GM19240 (cell line): ENCODE results near the gene NSF.

ENCODE experiments used
- DNase-seq: peaks from one replicate; pipeline ENCODE4 v3.0.0; 2011; ENCODE audit warnings: low spot score; ENCODE audit not compliant: insufficient read length

The NSF gene

GRCh38 chr17:46717999-46718398 is 127.5 kb downstream of the NSF start:
- no peak for DNase-seq

- DNase-seq = no peak
These were observed 129.4 kb downstream of the NSF start for GRCh38 chr17:46719891-46720290.

DNA sequence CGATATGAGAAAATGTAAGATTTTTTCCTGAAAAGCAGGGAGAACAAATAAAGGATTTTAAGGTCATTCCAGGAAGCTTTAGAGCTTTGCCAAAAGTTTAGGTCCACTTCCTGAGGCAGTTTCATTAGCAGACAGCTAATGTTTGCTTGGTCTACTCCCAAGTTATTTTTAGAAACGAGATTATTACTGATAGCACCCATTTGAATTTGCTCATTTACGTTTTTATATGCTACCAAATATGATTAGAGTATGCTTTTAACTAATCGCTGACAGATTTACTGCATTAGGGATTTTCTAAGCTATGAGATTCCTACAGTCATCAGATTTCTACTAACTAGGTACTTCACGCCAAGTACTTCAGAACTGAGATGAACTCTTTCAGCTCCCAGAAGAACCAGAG is 129.9 kb downstream of the NSF start:
- DNase-seq = no peak

- DNase-seq = no peak
These were observed 132.3 kb downstream of the NSF start for GRCh38 chr17:46722662-46723285.

- no peak for DNase-seq
These were observed 135.7 kb downstream of the NSF start for GRCh38 chr17:46726206-46726605.

DNA sequence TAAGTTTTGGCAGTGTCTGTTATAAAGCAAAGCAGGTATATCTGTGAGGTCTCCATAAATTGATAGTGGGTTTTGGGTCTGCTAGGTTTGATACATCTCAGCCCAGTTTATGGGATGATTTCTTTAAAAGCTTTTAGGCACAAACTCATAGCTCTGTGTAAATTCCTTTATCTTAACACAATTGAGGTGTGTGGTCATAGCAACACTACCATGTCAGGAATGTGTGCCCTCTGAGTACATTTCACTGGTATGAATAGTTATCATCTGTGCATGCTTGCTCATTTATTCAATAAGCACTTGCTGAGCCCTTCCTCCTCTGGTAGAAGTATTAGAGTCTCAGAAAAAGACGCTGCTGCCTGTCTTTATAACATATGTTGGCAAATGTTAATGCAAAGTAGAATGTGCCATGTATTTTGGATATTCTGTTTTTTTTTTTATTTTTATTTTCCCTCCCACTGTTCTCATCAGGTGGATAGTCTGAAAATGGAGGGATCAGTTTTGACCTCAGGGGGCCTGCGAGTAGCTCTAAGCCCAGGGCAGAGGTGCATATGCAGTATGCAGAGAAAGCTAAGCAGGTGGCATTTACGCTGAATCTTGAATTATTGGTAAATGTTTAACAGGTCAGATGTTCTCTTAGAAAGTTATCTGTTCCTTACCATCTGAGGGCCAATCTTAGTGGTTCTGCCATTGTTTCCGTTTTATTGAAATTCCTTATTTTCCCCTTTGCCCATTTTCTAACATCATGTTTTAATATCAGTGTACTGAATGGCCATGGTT is 137.3 kb downstream of the NSF start:
- no peak for DNase-seq

- no peak for DNase-seq
These were observed 139.6 kb downstream of the NSF start for GRCh38 chr17:46730026-46730425.

DNA sequence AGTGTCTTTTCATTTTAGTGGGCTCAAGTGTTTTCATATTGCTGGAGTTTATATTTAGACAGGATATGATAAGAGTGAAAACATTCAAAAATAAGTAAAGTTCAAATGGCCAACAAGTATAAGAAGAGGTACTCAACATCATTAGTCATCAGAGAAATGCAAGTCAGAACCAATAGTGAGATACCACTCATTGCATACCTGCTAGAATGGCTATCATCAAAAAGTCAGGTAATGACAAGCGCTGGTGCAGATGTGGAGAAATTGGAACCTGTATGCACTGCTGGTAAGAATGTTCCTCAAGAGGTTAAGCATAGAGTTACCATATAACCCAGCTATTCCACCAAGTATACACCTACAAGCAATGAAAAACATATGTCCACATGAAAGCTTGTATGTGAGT is 140.2 kb downstream of the NSF start:
- DNase-seq = no peak

- no peak for DNase-seq
These were observed 141.7 kb downstream of the NSF start for GRCh38 chr17:46732160-46732559.

- no peak for DNase-seq
These were observed 142.4 kb downstream of the NSF start for GRCh38 chr17:46732754-46733398.

- DNase-seq = no peak
These were observed 143.5 kb downstream of the NSF start for GRCh38 chr17:46733837-46734475.

GRCh38 chr17:46736100-46736499 is 145.6 kb downstream of the NSF start:
- DNase-seq = no peak

DNA sequence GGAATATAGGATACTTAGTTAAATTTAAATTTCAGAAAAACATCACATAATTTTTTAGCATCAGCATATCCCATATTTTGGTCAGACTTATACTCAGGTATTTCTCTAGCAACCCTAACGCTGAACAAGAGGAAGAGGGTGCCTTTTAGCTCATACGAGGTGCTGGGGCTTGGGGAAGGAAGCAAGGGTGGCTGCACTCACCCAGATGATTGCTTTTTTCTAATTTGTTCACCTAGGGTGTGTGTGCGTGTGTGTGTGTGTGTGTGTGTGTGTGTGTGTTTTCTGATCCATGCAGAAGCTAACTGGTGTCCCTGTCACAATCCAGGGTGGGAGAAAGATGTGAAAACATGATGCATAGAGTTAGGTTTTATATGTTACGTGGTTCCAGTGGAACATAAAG is 146.9 kb downstream of the NSF start:
- no peak for DNase-seq

- DNase-seq = no peak
These were observed 148.1 kb downstream of the NSF start for GRCh38 chr17:46738544-46738943.

DNA sequence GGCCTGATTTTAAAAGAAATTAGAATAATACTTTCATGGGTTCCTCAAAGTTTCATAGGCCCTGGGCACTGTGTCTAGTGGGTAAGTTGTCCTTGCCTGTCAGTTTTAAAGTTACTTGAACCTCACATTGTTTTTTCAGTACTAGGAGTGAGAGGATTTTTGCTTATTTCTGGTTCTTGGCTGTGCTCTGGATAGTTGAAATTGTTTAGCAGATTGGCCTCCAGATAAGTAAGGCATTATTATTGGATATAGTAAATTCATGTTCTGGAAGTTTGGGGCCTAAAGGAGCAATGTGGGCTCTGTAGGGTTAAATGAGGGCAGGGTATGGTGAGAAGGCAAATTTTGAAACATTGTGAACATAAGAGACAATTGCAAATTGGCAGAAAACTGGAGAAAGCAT is 149.5 kb downstream of the NSF start:
- no peak for DNase-seq

- DNase-seq = no peak
These were observed 150.8 kb downstream of the NSF start for GRCh38 chr17:46741122-46741730.

- no peak for DNase-seq
These were observed 152.2 kb downstream of the NSF start for GRCh38 chr17:46742565-46743270.

GRCh38 chr17:46744441-46744840 is 154.0 kb downstream of the NSF start:
- DNase-seq = no peak

DNA sequence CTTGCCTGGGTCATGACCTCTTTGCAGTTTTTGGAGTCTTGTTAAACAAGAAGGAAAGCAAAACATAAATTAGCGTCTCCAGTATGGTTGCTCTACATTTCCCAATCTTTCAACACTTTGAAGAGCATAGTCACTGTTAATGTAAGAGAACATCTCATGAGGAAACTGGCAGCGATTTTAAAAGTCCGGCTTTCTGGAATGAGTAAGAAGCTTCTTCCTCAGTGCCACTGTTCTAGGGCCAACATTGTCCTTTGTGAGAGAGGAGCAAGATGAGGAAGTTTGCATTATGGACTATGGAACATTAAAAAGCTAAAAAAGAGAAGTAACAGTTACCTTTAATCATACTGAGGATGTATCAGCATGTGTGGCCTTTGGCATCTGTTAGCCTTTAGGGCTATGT is 154.9 kb downstream of the NSF start:
- DNase-seq = no peak

GRCh38 chr17:46751425-46751824 is 161.0 kb downstream of the NSF start:
- DNase-seq = no peak

- DNase-seq = no peak
These were observed 163.3 kb downstream of the NSF start for GRCh38 chr17:46753776-46754175.
